ENCODE measurements around the gene TAAR9.
A peak's percentile ranks its signal among the peaks of the same experiment; 100 is the strongest.
"Not testable (repeated sequence)": the region's sequence is repeated elsewhere in the genome, so short reads cannot be mapped to it uniquely, and the experiment has no call there.

Gene TAAR9

DNA sequence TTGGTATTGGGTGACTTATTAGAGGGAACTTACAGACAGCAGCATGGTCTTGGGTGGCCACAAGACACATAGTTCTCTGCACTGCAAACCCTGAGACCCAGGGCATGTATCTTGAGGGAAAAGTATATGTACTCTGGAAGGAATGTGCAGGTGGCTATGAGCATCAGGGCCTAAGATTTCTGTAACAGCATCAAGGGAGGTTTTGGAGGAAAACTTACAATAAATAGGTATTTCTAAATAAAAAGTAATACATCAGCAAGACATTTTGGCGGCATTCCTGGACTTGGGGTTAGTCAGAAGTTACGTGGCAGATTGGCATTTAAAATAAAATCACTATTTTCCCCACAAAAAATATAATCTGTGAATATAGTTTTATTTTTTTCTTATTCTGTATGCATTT, 17.1 kb upstream of the TAAR9 start:
- no peak for DNase-seq

GRCh38 chr6:132524646-132525045, 13.4 kb upstream of the TAAR9 start:
- DNase-seq: no peak

DNA sequence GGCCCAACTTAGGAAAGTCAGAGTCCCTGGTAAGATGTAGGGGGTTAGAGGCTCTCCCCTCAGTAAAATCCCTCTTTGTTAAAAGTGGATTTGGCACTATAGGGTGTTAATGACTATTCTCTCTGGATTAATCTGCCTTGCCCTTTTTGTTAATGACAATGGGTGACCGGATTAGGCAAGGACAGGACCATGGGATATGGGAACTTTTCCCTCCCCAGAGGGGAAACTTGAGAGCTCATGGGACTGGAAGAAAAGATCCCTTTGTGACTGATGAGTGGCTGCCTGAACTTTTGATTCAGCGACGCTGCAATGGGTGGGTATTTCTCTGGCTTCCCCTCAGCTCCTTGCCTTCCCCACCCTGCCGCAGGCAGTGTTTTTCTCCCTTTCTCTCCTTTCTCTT, 12.2 kb upstream of the TAAR9 start:
- DNase-seq: no peak

- no peak for DNase-seq
These were observed 11.6 kb upstream of the TAAR9 start for GRCh38 chr6:132526461-132526860.

- DNase-seq: peak; percentile 15
These were observed 10.3 kb upstream of the TAAR9 start for GRCh38 chr6:132527791-132528190.

DNA sequence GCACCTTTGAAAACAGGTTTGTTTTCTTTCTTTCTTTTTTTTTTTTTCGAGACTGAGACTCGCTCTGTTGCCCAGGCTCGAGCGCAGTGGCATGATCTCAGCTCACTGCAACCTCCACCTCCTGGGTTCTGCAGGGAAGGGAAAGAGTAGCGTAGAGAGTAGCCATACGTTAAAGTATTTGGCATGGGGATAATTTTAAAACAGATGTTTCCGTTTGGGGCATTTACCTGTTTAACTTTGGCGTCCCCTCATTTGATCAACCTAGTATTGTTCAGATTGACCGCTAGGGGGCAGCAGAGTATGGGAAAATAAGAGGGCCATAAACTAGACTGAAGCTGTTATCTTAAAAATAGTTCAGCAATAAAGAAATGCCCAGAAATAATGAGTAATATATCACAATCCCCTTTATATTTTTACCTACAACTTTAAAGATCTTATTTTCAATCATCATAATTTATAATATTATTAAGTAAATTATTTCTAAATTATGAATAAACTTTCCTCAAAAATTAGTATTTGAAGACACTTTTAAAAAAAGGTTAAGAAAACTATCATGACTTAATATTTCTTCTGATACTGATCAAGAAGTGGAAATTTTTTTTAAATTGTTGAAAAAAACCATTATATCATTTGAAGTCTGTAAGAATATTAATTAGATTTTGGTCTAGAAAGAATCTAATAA, 7.6 kb upstream of the TAAR9 start:
- DNase-seq: peak; percentile 75

DNA sequence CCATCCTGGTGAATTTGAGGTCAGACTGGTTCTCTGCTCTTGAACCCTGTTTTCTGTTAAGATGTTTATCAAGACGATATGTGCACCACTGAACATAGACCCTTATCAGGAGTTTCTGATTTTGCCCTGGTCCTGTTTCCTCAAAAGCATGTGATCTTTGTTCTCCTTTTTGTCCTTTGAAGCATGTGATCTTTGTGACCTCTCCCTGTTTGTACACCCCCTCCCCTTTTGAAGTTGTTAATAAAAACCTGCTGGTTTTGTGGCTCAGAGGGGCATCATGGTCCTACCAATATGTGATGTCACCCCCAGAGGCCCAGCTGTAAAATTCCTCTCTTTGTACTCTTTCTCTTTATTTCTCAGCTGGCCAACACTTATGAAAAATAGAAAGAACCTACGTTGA, 3.5 kb upstream of the TAAR9 start:
- not testable (repeated sequence) for DNase-seq

DNA sequence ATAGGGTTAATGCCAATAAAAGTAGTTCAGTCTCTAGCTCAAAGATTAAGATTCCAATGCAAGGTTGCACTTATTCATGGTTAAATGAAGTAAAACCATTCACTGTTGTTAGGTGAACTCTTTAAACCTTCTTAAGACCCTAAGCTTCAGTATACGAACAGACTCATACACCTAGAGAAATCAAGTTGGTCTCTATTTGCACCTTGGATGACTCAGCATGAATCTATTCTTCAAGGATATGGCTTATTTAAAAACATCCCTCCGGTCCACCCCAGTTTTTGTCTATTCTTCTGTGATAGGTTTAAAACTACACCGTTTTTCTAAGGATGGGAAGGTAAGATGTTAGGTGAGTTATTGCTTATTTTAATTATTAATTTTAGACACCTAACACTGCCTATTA, 932 bp upstream of the TAAR9 start:
- DNase-seq: no peak

GRCh38 chr6:132544826-132545225, 6.7 kb downstream of the TAAR9 start:
- no peak for DNase-seq

DNA sequence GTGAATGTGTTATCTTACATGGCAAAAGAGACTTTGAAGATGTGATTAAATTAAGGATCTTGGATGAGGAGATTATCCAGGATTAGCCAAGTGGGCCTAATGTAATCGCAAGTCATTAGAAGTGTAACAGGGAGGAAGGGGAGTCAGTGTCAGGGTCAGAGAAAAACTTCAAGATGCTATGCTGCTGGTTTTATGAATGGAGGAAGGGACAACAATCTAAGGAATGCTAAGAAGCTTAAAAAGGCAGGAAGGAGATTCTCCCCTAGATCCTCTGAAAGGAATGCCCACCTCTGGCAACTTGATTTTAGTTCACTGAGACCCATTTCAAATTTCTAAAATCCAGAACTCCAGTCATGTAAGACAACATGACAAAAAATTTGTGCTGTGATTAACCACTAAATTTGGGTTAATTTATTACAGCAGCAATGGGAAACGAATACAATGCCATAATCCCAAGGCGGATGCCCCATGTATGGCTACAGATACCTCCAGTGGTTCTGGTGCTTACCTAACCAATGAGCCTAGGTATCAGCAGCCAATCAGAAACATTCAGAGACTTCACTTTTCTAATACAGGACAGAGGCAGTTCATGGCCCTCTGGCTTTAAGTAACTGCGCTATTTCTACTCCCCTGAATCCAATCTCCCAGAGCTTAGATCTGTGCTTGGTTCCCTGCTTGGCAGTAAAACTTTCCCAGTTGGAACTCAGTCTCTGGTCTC, 10.8 kb downstream of the TAAR9 start:
- no peak for DNase-seq

DNA sequence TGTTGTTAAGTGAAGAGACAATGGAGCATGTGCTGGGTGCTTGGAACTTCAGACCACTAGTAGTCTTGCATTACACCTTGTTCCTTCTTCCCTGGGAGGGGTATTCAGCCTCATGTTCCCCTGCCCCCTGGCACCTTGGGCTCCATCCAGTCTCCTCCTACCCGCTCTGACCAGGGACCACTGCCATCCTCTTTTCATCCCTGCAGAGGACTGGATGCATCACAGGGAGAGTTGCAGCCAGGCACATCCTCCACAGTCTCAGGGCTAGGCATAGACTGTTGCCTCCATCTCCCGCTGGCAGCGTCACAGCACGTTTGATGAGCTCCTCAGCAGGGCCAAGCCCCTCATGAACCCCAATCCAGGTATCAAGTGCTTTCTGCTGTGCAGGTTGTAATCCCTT, 13.1 kb downstream of the TAAR9 start:
- DNase-seq: no peak

DNA sequence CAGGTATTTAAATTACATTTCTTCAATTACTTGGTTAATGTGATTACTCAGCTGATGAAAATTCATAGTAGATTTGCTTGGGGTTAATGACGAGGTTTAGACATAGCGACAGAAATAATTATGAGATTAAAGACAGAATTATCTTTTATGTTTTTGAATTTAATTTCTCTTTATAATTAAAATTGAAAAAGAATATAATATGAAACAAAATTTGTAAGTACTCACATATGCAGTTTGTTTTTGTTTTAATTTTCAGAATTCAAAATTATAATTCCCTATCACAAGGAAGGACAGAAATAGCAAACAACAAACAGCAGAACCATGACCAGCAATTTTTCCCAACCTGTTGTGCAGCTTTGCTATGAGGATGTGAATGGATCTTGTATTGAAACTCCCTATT, 14.3 kb downstream of the TAAR9 start, which contains the start of gene TAAR8:
TAAR8 (plus strand) TSS at position 301 of the 400 bp plus-strand sequence; CDS start at position 322, 21 bp downstream.
- DNase-seq: no peak

GRCh38 chr6:132560087-132560486, 22.0 kb downstream of the TAAR9 start:
- not testable (repeated sequence) for DNase-seq

- no peak for DNase-seq
These were observed 28.3 kb downstream of the TAAR9 start for GRCh38 chr6:132566404-132566803.

GRCh38 chr6:132567566-132567965, 29.5 kb downstream of the TAAR9 start:
- DNase-seq: no peak

DNA sequence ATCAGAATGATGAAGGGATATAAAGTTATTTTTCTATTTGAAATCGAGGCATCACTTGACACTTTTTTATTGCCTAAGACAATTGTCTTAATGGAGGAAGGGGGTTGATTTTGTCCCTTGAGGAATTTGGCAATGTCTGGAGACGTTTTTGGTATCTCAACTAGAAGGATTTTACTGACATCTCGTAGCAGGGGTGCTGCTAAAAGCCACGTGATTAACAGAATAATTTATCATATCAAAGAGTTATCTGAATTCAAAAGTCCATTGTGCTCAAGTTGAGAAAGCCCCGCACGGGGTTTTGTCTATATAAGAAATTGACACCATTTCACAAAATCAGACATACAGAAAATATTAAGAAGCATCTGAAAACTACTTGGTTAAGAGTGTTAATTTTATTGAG, 30.5 kb downstream of the TAAR9 start:
- no peak for DNase-seq

DNA sequence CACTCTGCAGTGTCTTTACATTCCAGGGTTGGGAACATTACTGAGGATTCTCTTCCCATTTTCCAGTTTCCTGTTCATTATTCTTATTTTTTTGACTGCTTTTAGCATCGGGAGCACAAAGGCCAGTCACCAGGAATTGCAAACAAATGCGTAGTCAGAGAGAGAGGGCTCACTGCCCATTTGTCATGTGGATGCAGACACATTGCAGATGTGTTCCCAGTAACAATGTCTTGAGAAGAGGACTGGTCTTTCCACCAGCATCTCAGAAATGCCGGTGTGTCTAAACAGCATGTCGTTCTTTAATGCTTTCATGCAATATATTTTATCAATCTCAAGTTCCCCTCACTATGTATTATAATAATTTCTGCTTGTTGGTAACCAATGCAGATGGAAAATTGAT, 31.1 kb downstream of the TAAR9 start:
- DNase-seq: no peak

GRCh38 chr6:132570221-132570777, 32.2 kb downstream of the TAAR9 start, which contains the start of gene TAAR6:
TSS of gene TAAR6 (plus strand) at chr6:132570322. CDS start at chr6:132570322, 0 bp downstream.
- no peak for DNase-seq

DNA sequence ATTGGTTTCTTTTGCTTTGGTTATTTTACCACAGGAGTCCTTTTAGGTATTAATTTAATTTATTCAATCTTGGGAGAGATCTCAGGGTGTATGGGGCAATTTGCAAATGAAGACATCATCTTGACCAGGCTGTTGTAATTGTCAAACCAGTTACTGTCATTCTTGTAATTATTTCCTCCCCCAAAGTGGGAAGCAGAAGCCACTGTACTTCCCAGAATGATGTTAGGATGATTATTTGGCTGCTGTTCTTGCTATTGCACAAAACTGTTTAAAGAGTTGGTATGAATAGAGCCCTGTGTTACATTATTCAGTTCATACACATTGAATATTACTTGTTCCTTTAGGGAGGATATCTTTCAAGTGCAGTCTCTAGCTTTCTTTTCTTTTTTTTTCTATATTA, 33.7 kb downstream of the TAAR9 start:
- no peak for DNase-seq

DNA sequence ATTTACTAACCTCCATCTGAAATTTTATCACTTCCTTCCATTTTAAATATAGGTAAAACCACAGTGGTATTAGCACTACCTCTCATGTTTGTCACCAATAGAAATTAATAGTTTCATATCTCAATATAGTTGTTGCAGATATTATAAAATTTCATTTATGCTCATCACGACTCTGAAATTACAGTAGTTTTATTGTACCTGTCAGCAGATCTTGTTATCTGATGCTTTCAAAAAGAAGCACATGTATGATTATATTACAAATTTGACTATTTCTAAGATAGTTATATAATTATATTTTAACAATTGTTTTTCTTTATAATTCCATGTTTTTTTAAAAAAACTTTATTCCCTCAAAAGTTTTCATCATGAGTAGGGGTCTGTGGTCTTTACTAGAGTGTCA, 46.6 kb downstream of the TAAR9 start:
- no peak for DNase-seq

- no peak for DNase-seq
These were observed 49.3 kb downstream of the TAAR9 start for GRCh38 chr6:132587424-132587823.

Measured in NCI-H2171 treated with DMSO at 0.1 percent for 48 hours (cell line).